PFSK-1 (cell line): ENCODE measurements around the gene SLC35A4.

ENCODE experiments used
- FOXP2 ChIP-seq: optimal IDR thresholded peaks from 2 replicates; pipeline ENCODE3; 2011; ENCODE audit warnings: borderline replicate concordance, control low read depth, inconsistent platforms; ENCODE audit not compliant: insufficient read depth; ENCODE audit errors: extremely low read length, extremely low read depth
- POLR2AphosphoS5 ChIP-seq: IDR thresholded peaks from 2 replicates; pipeline ENCODE4 v1.6.1; 2012; ENCODE audit warnings: low read depth, mild to moderate bottlenecking, control low read depth, low read length, moderate library complexity
- REST ChIP-seq, 2 experiments: IDR thresholded peaks; 2 replicates each; pipeline versions ENCODE4 v1.6.1 to v1.8.0; 2011 to 2012; ENCODE audit warnings: low read depth in 2 of 2, low read length in 2 of 2, control low read depth in 1 of 2, inconsistent platforms in 1 of 2, mild to moderate bottlenecking in 1 of 2, moderate library complexity in 1 of 2; ENCODE audit not compliant: insufficient read depth in 1 of 2
- SIN3A ChIP-seq: IDR thresholded peaks from 2 replicates; pipeline ENCODE4 v1.6.1; 2012; ENCODE audit warnings: mild to moderate bottlenecking, low read length, moderate library complexity, borderline replicate concordance; ENCODE audit not compliant: insufficient read depth
- TAF1 ChIP-seq: IDR thresholded peaks from 2 replicates; pipeline ENCODE4 v1.6.1; 2012; ENCODE audit warnings: low read length, control low read depth, borderline replicate concordance; ENCODE audit not compliant: insufficient read depth

- TF ChIP-seq POLR2AphosphoS5 (no peak), REST (IDR thresholded peaks at IDR 0.05; ENCODE audit: insufficient read depth in 1 of 2, low read depth in 2 of 2, low read length in 2 of 2) (no peak), SIN3A (no peak), TAF1 (no peak), FOXP2 (no peak)
Observed at GRCh38 chr5:140570058-140570457, 5.4 kb downstream of the SLC35A4 start.
